HG03432 (cell line): ENCODE measurements around the gene CYTH1.

ENCODE experiments used
- ATAC-seq: cut with Tn5 transposase; IDR thresholded peaks from one replicate; pipeline ENCODE4 v1.9.1; 2021; ENCODE audit warnings: mild to moderate bottlenecking, moderate library complexity; ENCODE audit not compliant: unreplicated experiment

CYTH1 gene

GRCh38 chr17:78696016-78696982 lies 85.8 kb downstream of the CYTH1 start:
- no peak for ATAC-seq

- ATAC-seq: no peak
Measured at GRCh38 chr17:78694805-78695531, 87.1 kb downstream of the CYTH1 start.

- no peak for ATAC-seq
Measured at GRCh38 chr17:78693346-78694083, 88.6 kb downstream of the CYTH1 start.

- no peak for ATAC-seq
Measured at GRCh38 chr17:78692460-78693010, 89.5 kb downstream of the CYTH1 start.

- no peak for ATAC-seq
Measured at GRCh38 chr17:78689029-78689428, 93.0 kb downstream of the CYTH1 start.

GRCh38 chr17:78687944-78688343 lies 94.1 kb downstream of the CYTH1 start:
- no peak for ATAC-seq

DNA sequence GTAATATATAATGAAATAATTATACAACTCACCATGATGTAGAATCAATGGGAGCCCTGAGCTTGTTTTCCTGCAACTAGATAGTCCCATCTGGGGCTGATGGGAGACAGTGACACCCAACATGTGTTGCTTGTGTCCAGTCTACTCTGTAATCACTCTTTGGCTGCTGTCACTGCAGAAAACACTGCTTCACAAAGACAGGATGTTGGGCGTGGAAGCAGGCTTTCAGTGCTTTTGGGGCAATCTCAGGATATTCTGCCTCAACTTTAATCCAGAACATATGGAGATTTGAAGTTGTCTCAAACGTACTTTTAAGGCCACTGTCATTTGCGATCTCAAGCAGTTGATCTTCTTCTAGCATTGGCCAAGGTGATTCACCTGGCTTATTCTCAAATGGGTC lies 94.9 kb downstream of the CYTH1 start:
- no peak for ATAC-seq

DNA sequence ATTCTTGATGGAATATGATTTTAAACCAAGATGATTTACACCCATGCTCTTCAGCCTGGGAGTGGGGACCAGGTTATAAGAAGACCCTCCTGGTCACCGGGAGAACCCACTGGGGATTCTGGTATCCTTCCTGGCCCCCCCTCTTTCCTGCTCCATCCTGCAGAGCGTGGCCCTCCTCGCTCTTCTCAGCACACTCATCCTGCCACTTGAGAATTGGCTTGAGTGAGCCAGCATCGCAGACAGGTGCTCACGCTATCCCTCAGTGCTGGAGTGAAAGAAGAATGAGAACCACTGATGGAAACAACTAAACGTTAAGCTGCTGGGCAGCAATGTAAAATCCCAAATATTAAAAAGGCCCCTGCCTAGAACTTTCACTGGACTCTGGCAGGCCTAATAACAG lies 98.0 kb downstream of the CYTH1 start:
- no peak for ATAC-seq

- no peak for ATAC-seq
Measured at GRCh38 chr17:78683408-78683961, 98.6 kb downstream of the CYTH1 start.

- no peak for ATAC-seq
Measured at GRCh38 chr17:78682363-78682762, 99.7 kb downstream of the CYTH1 start.

DNA sequence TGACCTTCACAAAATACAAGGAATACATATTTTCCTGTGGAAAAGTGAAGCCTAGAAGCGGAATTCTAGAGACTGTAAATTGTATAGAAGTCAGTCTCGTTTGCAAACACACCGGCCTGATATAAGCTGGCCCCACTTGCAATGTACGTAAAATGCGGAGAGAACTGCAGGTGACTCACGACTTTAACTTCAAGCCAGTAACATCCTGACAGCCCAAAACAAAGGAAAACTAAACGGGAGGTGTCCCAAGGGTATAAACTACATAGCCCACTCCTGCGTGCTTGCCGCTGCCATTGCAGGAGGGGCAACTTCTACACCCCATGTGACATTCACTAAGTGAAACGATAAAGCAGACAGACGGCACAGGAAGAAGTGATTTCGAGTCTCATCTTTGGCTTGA lies 101.6 kb downstream of the CYTH1 start:
- no peak for ATAC-seq

- ATAC-seq: no peak
Measured at GRCh38 chr17:78679495-78680395, 102.3 kb downstream of the CYTH1 start.

GRCh38 chr17:78678711-78679110 lies 103.4 kb downstream of the CYTH1 start:
- no peak for ATAC-seq

DNA sequence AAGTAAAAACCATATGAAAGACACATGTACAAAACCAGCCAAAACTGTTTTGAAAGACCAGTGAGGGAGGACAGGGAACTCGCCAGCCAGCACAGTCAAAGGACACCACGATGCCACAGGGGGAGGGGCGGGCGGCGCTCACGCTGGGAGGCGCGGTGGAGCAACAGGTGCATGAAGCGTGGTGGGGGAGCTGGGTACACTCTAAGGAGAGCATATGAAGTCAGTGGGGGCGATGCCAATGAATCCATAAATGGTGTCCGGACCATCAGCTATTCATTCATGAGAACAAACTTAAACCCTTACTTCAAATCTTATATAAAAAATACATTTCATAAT lies 103.9 kb downstream of the CYTH1 start:
- ATAC-seq: no peak

- ATAC-seq: no peak
Measured at GRCh38 chr17:78677303-78678221, 104.5 kb downstream of the CYTH1 start.

DNA sequence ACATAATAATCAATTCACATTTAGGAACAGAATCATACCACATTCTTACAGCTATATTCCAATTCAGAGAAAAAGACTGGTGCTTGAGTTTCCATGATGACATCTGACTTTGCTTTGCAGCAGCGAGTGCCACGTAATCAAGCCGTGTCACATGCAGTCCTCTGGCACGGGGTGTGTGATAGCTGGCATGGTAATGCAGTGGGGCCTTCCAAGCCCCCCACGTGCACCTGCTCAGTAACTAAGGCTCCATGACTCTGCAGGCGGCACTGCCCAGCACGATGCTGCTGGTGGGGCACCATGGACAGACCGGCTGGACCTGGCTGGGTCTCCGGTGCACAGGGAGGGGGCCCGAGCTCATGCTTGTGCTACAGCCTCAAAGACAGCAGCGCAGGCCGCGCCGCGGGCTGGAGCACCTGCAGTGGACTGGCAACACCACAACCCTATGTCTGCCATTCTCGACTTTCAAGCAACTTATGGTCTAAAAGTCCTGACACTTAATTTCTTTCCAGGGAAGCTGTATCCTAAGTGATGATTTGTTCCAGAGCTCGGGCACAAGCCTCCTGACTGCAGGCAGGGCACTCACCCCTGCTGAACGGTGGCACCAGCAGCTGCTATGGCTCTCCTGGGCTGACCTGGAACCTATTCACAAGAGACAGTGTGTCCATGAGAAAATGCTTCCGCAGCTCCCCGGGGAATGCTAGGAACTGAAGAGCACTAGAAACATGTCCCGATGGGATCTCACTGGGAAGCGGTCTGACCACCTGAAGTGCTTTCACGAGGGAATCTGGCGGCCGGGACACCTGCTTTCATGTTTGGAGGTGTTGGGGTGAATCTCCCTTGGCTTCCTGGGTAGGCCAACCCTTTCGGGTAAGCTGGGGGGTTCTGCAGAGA lies 105.4 kb downstream of the CYTH1 start:
- no peak for ATAC-seq

DNA sequence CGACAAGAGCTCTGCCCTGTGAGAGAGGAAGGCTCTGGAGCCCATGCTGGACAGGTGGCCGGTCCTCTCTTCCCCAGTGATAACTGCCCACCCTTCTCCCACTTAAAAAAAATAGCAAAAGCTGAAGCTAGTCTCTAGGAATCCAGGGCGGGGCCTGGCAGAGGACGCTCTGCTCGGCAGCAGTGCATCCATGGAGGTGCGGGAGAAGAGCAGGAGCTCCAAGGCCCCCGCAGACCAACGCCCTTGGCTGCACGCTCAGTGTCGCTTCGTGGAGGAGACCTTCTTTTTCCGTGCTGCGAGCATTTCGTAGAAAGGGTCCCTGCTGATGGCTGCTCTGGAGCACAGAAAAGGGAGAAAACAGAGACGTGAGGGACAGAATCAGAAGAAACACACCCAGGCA lies 106.2 kb downstream of the CYTH1 start:
- no peak for ATAC-seq

GRCh38 chr17:78675316-78675616 lies 106.8 kb downstream of the CYTH1 start:
- no peak for ATAC-seq
